NCI-H128 (cell line): Measurements from ENCODE around the gene ZNF217.
"Not testable (repeated sequence)": the region's sequence is repeated elsewhere in the genome, so short reads cannot be mapped to it uniquely, and the experiment has no call there.

Source experiments
- DNase-seq: peaks from one replicate; lab custom pipeline; 2025; ENCODE audit not compliant: unreplicated experiment; lab: John Stamatoyannopoulos, UW

The ZNF217 gene

DNA sequence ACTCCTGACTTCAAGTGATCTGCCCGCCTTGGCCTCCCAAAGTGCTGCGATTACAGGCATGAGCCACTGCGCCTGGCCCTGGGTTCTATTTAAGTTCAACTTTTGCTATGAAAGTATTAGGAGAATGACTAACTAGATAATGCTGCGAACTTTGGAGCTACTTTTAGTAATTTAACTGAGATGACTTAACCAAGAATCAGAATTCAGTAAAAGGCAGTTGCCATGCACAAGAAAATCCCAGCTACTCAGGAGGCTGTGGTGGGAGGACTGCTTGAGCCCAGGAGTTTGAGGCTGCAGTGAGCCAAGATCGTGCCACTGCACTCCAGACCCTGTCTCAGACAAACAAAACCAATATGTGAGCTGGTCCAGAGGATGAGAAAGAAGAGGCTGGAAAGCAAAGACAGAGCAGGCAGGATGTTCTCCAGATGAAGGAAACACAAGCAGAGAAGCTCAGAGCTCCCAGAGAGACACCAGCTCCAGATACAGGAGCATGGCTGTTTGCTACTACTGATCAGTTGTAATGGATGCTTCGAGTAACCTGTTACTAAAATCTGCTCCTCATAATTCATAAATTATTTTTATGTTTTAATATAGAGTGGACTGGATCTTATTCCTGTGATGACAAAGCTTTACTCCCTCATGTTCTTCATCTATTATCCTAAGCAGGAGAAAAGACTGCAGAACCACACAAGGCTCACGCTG lies 23.9 kb downstream of the ZNF217 start:
- no peak for DNase-seq

DNA sequence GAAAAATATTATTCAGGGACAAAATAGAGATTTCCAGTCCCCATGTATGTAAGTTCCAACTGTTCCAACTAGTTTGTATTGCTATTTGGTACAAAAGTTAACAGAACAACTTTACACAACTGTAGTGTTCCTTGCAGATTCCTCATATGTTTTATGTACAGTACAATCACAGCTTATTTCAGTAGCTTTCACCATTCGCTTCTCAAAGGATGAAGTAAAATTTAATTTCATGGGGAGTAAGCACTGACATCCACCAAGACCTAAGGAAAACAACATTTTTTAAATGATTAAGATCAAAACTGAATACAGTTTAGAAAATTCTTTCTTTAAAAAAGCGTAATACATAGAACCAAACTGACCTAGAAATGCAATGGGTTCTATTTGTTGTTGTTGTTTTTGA lies 24.6 kb downstream of the ZNF217 start:
- no peak for DNase-seq

DNA sequence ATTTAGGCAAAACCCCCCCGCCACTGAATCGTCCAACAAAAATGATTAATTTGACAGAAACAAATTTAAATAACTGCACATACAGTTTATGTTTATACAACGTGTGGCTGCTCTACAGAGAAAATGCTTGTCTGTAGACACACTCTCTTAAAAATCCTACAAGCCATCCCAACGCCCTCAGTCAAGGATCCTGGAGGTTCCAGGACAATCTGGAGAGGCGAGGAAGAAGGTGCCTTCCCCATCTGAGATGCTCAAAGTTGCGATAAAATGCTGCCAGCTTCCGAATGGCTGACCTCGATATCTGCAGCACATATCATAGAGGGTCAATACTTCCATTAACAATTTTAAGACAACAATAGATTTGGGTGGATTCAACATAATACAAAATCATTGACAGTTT lies 25.3 kb downstream of the ZNF217 start:
- no peak for DNase-seq

DNA sequence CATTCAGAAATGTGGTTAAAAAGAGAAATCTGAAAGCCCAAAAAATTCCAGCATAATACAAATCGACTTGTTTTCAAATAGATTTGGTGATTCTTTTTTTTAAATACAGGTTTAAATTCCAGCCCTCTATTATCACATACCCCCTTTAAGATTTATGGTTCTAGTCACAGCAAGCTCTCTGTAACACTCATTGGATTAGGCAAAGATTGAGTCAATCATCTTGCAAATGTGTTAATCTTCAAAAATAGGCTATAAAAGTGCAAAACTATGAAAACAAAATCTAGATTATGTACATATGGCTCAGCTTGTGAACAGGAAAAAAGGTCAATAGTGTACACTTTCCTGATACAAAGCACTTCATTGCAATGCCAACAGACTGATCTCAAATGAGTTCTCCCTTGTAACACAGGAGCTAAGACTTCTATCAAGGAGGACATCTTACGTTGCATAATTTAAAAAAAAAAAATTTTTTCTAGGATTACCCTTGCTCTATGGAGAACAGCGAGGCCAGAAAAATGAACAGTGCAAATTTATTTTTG lies 26.2 kb downstream of the ZNF217 start:
- DNase-seq: no peak

DNA sequence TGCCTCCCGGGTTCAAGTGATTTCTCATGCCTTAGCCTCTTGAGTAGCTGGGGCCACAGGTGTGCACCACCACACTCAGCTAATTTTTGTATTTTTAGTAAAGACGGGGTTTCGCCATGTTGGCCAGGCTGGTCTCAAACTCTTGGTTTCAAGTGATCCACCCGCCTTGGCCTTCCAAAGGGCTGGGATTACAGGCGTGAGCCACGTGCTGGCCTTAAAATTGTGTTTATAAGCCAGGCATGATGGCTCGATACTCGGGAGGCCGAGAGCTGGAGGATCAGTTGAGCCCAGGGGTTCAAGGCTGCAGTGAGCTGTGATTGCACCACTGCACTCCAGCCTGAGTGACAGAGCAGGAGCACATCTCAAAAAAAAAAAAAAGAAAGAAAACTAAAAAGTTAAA lies 27.0 kb downstream of the ZNF217 start:
- DNase-seq: not testable (repeated sequence)

DNA sequence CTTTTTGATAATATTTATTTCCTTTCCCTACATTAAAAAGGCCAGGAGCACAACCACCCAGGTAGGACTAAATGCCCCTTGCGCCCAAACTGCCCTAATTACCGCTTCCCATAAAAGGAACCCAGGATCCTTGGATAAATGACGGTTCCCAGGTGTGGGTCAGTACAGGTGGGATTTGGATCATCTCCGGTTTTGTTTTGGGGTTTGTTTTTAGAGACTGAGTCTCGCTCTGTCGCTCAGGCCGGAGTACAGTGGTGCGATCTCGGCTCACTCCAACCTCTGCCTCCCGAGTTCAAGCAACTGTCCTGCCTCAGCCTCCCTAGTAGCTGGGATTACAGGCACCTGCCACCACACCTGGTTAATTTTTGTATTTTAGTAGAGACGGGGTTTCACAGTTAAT lies 28.4 kb downstream of the ZNF217 start:
- no peak for DNase-seq

DNA sequence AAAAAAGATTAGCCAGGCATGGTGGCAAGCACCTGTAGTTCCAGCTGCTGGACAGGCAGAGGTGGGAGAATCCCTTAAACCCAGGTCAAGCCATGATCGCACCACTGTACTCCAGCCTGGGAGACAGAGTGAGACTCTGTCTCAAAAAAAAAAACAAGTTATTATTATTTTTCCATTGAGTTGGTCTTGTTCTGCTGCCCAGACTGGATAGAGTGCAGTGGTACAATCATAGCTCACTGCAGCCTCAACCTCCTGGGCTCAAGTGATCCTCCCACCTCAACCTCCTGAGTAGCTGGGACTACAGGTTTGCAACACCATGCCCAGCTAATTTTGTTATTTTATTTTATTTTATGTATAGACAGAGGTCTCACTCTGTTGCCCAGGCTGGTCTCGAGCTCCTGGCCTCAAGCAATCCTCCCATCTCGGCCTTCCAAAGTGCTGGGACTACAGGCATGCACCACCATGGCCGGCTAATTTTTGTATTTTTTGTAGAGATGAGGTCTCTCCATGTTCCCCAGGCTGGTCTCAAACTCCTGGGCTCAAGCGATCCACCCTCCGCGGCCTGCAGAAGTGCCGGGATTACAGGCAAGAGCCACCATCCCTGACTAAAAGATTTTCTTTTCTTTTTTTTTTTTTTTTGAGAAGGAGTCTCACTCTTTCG lies 31.4 kb downstream of the ZNF217 start:
- not testable (repeated sequence) for DNase-seq

DNA sequence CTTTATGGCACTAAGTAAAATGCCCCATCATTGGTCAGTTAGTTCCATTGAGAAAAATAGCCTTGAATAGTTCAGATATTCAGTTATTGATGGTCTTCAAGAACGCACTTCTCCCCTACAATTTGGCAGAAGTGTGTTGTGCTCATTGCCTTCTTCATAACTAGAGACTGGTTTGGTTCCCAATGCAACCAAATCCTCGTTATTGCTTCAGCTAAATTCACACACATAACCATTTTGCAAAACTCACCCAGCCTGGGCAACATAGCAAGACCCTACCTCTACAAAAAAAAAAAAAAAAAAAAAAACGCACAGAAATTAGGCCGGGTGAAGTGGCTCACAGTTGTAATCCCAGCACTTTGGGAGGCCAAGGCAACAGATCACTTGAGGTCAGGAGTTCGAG lies 32.1 kb downstream of the ZNF217 start:
- no peak for DNase-seq

DNA sequence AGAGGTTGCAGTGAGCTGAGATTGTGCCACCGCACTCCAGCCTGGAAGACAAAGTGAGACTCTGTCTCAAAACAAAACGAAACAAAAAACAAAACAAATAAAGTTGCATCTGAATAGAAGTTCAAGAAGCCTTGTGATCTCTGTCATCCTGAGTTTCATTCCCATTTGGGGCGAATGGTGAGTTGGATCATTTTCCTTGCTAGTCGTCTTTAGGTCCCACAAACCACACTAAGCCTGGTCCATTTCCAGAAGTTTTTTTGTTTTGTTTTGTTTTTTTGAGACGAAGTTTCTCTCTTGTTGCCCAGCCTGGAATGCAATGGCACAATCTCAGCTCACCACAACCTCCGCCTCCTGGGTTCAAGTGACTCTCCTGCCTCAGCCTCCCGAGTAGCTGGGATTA lies 33.8 kb downstream of the ZNF217 start:
- DNase-seq: no peak

DNA sequence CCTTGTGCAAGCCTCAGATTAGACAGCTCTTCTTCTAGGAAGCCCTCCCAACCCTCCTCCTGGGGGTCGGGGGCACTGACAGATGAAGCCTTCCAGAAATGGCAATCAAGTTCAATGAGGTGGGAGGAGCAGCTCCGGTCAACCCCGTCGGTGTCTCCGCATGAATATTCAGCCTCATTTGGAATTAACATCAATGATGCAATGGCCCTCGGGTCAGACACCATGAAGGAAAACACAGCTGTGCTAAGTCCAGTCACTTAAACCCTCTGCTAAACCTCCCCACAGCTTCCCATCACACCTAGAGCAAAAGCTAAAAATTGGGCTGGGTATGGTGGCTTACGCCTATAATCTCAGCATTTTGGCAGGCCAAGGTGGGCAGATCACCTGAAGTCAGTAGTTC lies 36.5 kb downstream of the ZNF217 start:
- DNase-seq: no peak

DNA sequence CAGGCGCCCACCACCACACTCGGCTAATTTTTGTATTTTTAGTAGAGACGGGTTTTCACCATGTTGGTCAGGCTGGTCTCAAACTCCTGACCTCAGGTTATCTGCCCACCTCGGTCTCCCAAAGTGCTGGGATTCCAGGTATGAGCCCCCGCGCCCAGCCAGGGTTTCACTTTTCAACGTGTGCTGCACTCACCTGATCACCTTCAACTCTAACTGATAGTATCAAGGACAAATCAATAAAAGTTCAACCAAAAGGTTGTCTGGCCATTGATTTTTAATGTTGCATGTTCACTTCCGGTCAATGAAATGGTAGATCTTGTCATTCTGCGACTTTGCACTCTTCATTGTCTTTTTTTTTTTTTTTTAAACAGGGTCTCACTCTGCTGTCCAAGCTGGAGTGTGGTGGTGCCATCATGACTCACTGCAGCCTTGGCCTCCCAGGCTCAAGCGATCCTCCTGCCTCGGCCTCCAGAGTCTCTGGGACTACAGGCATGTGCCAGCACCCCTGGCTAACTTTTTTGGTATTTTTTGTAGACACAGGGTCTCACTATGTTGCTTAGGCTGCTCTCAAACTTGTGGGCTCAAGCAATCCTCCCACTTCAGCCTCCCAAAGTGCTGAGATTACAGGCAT lies 37.3 kb downstream of the ZNF217 start:
- no peak for DNase-seq

DNA sequence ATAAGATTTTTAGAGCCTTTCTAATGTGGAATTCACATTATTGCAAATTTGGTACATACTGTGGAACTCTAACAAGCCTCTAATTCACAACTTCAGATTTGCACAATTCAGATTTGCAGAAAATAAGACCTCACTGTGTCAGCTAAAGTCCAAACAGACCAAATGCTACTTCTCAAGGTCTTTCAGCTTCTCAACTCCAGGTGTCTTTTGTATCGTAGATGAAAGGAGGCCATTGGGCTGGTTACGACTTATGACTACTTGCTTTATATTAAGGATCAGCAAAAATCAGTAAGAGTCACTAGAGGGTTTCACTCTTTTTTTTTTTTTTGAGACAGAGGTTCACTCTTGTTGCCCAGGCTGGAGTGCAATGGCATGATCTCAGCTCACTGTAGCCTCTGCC lies 37.8 kb downstream of the ZNF217 start:
- DNase-seq: no peak

DNA sequence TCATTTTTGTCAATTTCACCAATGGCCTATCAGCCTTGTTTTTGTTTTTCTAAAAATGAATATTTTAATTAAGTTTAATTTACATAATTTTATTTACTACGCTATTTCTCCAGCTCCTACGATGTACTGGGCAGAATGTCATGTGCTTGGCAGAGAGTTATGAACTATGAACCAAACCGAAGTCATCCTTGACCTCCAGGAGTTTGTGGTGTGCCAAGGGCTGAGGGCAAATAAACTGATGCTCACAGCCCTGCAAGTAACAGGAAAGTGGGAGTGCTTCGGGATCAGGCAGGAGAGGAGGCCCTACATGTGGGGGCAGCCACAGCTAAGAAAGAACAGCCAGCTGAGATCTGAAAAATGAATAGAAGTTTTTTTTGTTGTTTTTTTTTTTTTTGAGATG lies 38.6 kb downstream of the ZNF217 start:
- DNase-seq: no peak

DNA sequence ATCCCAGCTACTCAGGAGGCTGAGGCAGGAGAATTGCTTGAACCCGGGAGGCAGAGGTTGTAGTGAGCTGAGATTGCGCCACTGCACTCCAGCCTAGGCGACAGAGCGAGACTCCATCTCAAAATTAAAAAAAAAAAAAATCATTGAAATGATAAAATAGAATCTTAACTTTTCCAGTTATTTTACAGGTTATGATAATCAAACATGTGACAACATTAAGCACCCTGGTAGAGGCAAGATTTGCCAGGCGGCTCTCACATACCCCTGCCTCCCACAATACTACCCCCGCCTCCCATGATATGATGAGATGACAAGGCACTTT lies 41.1 kb downstream of the ZNF217 start:
- DNase-seq: not testable (repeated sequence)

DNA sequence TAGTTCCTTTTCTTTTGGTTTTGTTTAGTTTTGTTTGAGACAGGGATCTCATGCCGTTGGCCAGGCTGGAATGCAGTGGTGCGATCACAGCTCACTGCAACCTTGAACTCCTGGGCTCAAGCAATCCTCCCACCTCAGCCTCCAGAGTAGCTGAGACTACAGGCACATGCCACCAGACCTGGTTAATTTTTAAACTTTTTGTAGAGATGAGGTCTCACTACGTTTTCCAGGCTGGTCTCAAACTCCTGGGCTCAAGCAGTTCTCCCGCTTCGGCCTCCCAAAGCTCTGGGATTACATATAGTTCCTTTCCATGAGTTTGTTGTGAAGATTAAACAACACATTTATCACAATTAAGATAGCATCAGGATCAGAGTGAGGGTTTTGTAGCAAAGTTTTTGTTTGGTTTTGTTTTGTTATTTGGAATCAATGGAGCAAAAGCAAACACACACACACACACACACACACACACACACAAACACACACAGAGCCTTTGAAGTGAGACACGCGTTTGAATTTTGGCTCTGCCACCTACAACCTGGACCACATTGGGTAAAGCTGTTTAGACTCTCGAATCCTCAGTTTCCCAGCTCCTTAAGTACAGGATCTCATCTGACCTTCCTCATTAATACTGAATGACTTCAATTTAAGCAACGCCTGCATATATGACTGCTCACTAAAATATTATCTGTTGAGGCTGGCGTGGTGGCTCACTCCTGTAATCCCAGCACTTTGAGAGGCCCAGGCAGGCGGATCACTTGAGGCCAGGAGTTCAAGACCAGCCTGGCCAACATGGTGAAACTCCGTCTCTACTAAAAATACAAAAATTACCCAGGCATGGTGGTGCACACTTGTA lies 41.7 kb downstream of the ZNF217 start:
- DNase-seq: not testable (repeated sequence)

DNA sequence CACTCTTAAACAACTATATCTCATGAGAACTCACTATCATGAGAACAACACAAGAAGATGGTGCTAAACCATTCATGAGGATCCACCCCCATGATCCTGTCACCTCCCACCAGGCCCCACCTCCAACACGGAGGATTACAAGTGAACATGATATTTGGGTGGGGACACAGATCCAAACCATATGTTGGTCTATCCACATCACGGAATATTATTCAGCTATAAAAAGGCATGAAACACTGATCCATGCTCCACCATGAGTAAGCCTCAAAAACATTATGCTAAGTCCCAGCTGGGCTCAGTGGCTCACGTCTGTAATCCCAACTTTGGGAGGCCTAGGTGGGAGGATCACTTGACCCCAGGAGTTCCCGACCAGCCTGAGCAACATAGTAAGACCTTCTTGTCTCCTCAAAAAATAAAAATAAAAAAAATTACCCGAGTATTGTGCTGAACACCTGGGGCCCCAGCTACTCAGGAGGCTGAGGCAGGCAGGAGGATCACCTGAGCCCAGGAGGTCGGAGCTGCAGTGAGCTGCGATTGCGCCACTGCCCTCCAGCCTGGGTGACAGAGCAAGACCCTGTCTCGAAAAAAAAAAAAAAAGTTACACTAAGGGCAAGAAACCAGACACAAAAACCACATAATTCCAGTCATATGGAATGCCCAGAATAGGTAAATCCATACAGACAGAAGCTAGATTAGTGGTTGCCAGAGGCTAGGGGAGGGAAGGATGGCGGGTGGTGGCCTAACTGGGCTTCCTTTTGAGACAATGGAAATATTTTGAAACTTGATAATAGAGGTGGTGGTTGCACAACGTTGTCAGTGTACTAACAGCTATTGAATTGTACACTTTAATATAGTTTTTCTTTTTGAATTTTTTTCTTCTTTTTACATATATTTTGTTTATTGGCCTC lies 43.1 kb downstream of the ZNF217 start:
- DNase-seq: no peak

DNA sequence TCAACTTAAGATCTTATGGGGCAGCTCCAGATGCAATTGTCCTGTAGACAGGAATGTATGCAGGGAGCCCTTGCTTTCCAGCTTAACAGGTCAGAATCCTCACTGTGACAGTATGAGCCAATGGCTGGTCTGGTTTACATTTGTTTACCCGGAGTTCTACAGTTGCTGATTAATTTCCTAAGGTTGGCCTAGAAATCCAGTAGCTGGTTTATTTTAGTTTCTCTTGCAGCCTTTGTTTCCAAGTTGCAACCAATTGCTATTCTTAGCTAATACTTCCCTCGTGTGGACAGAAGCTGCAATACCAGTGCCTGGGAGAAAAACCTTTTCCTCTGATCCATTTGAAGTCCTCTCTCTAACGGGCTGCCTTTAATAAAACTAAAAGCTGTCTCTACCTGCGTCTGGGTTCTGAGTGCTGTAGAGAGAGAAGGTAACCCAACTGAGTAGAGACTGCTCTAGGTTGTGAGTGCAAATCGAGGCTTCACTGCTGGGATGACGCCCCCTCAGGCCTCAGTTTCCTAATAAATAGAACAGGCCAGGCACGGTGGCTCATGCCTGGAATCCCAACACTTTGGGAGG lies 45.9 kb downstream of the ZNF217 start:
- DNase-seq: no peak

DNA sequence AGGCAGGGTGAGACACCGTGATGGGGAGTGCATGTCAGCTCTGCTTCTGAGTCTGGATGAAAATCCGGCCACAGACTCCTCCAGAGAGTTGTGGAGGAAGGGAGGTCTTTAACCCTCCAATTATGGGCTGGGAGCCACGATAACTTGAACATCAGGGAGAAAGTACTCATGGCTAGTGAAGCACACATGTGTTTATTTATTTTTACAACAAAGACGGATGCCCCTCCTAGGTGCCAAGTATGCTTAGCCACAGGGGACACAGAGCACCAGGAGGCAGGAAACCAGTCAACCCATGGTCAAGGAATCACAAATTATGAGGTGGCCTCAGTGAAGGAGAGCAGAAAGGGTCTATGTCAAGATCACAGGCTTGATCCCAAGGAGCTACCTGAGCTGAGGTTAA lies 54.1 kb downstream of the ZNF217 start:
- no peak for DNase-seq

DNA sequence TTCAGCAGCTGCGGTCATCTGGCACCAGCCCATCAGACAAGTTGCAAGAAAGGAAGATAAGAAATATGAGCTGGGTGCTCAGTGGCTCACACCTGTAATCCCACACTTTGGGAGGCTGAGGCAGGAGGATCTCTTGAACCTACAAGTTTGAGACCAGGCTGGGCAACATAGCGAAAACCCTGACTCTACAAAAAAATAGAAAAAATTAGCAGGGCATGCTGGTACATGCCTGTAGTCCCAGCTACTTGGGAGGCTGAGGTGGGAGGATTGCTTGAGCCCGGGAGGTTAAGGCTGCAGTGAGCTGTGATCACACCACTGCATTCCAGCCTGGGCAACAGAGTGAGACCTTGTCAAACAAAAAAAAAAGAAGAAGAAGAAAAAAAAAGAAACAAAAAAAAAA lies 57.3 kb downstream of the ZNF217 start:
- not testable (repeated sequence) for DNase-seq

DNA sequence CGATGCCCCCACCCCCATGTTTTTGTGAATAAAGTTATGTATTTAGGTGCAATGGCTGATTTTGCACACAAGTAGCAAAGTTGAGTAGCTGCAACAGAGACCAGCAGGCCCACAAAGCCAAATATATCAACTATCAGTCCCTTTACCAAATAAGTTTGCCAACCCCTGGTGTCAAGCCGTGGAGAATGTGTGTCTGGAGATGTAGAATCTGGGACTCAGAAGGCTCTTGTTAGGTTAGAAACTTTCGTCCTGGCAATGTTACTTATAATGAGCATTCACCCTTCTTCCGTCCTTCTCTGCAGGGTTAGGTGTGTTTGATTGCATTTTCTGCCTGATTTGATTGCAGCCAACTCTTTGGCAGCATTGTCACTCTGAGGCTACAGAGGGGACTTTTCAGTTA lies 57.8 kb downstream of the ZNF217 start:
- DNase-seq: no peak
